GM10266 (cell line): ENCODE measurements around the gene SIRT2.

Experiments
- DNase-seq: peaks from one replicate; pipeline ENCODE4 v3.0.0; 2012; ENCODE audit errors: extremely low spot score
- CTCF ChIP-seq: IDR thresholded peaks from 2 replicates; pipeline ENCODE4 v1.5.1; 2012; ENCODE audit warnings: mild to moderate bottlenecking, low read depth; ENCODE audit not compliant: control insufficient read depth, insufficient read depth; ENCODE audit errors: missing control alignments

Gene SIRT2

DNA sequence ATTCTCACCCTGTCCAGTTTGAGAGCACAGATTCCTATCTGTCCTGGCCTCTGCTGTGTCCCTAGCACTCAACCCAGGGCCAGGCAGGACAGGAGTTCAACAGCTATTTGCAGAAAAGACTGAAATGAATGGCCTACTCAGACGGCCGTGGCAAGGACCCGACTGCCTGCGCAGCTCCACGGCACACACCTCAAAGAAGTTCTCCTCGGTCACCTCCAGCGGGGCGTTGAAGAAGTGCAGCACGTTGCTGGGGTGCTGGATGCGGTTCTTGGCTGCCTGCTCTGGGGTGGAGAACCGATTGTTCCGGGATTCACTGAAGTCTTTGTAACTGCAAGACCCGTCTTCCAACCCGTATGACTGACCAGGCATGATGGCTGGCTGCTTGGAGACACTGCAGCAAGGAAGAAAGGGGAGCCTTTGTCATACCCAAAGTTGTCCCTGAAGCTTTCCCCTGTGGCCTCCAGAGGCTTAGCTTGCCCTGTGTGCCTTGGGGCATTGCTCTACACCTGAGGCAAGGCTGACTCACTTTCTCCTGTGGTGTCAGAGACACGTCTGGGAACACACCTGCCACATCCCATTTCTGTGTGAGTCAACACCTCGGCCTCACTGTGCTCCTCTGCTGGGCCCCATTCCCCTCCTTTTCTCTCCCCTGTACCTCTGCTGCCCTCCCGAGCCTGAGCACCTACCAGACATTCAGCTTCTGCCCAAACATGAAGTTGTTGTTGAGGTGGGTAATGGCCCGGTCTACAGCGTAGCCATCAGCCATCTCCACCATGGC lies 61.0 kb downstream of the SIRT2 start:
- DNase-seq, result no peak

DNA sequence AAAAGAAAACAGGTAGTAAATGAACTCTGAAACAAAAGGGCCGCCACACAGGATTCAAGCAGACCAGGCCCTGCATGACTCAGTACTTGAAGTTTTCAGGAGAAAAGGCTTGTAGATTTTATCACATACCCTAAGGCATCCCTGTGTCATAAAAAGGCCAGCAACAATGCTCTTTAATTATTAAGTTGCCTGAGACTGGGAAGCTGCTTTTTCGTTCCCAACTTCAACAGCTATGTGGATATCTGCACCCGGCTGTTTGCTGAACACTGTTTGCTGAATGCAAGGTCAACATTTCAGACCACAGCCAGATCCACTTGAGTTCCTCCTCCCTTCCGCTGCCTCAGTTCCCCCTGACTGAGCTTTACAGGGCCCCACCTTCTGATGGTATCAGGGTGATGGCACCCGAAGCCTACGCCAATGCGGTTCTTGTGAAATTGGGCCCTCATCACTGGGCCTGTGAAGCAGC lies 61.7 kb downstream of the SIRT2 start:
- no peak for TF ChIP-seq CTCF
- no peak for DNase-seq

More for the DNA sequence above, 61.0 kb downstream of the SIRT2 start:
- TF ChIP-seq CTCF, result no peak

GRCh38 chr19:38836983-38837626 lies 62.3 kb downstream of the SIRT2 start:
- DNase-seq, result no peak
- TF ChIP-seq CTCF, result no peak

DNA sequence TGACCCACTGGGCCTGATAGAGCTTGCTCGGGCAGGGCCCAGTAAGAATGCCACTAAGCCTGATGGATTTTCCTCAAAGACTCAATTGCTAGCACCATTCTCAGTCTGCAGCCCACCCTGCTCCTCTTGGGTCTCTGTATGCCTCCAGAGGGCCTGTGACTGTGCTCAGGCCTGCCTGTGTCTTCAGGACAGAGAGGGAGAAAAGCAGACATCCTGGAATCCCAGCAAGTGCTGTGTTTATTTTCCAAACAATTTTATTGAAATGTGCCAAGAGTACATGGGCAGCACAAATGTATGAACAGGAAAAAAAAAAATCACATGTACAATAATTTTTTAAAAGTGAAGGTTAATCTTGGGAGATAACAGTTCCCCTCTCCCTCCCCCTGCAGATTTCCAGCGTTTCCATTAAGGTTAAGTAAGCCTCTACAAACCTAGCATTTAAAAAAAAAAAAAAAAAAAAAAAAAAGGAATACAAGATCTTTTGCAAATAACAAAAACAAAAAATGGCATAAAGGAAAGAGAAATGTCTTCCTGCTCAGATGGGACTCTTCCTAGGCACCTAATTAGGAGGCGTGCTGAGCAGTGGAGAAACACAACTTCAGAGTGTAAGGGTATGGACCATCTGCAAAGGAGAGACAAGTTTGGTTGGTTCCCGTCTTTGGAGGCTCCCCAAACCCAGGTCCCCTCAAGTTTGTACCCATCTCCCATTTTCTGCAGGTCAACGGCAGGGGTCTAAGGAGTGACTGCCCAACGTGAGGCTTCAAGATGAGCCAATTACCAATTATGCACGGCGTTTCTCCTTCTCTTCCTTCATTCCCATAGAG lies 63.0 kb downstream of the SIRT2 start:
- TF ChIP-seq CTCF, result no peak
- DNase-seq, result no peak

GRCh38 chr19:38834590-38834989 lies 64.8 kb downstream of the SIRT2 start:
- DNase-seq, result no peak
- TF ChIP-seq CTCF, result no peak

- no peak for DNase-seq
- no peak for TF ChIP-seq CTCF
Observed at GRCh38 chr19:38834104-38834490, 65.3 kb downstream of the SIRT2 start.
